GM12892 (cell line): Measurements from ENCODE around the gene ADAMTS16.

Experiments
- POLR2A ChIP-seq: IDR thresholded peaks from 2 replicates; pipeline ENCODE4 v1.6.1; 2011; ENCODE audit warnings: low read depth, low read length, control low read depth
- POLR2AphosphoS5 ChIP-seq: IDR thresholded peaks from 2 replicates; pipeline ENCODE4 v1.6.1; 2011; ENCODE audit warnings: low read depth, low read length, control low read depth
- TAF1 ChIP-seq: IDR thresholded peaks from 2 replicates; pipeline ENCODE4 v1.6.1; 2011; ENCODE audit warnings: low read depth, mild to moderate bottlenecking, control low read depth, low read length, borderline replicate concordance

DNA sequence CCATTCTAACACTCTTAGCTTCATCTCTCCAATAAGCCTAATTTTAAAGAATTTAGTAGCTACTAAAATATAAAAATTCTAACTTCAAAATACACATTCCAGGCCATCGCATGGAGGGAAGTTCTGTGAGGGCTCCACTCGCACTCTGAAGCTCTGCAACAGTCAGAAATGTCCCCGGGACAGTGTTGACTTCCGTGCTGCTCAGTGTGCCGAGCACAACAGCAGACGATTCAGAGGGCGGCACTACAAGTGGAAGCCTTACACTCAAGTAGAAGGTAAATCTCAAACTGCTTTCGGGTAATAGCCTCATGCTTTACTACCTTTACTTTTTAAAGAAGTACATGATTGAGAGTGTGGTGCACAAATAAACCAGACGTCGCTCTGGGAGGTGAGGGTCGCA, 94.8 kb downstream of the ADAMTS16 start:
- TF ChIP-seq POLR2A (no peak), POLR2AphosphoS5 (no peak), TAF1 (no peak)
